HL-60 (cell line): ENCODE measurements around the gene GRM5.

Experiments
- CTCF ChIP-seq: IDR thresholded peaks from one replicate; pipeline ENCODE4 v1.5.1; 2011; ENCODE audit warnings: low read length, control low read depth, inconsistent platforms; ENCODE audit not compliant: insufficient read depth
- POLR2AphosphoS5 ChIP-seq: IDR thresholded peaks from 2 replicates; pipeline ENCODE4 v1.6.1; 2012; ENCODE audit warnings: low read depth
- REST ChIP-seq: IDR thresholded peaks from 2 replicates; pipeline ENCODE4 v1.6.1; 2012; ENCODE audit warnings: low read depth; ENCODE audit not compliant: insufficient replicate concordance

- TF ChIP-seq REST (no peak), CTCF (no peak), POLR2AphosphoS5 (no peak)
Observed at GRCh38 chr11:88474655-88475054, 591.1 kb downstream of the GRM5 start.
